T-helper 1 cell (primary cell): ENCODE results near the gene APOB.

ENCODE experiments used
- DNase-seq, 5 donors: peaks; one replicate each; pipeline ENCODE4 v3.0.0-alpha.2; 2012 to 2020

APOB gene

GRCh38 chr2:21044694-21045371, 960 bp upstream of the APOB start:
- no peak for DNase-seq

GRCh38 chr2:21042958-21043743, 722 bp downstream of the APOB start:
- peak in 4 of 5 donors; percentile 22 to 39 (median 30) for DNase-seq

DNA sequence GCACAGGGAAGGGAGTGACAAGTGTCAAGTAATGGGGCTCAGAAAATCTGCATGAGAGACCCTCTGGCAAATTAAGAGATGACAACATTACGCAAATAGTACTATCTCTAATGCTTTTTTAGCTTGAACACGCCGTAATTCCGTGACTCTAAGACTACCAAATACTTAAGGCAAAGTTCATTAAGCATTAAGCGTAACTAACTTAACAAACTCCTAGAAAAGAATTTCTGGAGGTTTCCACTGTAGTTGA, 1.2 kb downstream of the APOB start:
- DNase-seq: no peak

DNA sequence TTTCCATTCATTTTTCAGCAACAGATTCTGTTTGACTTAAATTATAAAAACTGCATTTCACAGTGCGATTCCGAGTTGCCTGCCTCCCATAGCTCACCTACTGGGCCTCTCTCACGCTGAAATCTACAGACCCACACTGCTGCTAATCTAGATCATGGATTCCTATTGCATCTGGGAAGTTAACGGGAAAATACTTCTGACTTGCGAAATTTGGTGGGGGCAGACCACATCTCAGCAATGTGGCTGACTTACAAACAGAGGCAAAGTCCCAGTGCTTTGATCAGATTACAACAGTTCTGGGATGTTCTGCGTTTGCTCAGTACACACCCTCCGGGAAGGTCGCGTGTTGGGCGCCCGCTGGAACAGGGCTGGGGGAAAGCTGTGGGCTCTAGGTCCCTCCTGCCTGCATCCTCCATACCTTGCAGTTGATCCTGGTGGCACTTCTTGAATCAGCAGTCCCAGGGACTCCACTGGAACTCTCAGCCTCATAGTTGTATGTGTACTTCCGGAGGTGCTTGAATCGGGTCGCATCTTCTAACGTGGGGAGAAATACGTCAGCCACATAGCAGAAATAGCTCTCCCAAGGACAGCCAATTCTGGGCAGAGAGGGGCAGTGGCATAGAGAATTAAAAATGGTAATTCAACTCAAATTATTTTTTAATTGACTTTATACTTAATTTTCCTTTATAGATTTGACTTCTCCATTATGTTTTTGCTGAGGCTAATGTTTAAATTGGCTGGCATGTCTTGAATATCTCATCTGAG, 1.7 kb downstream of the APOB start:
- DNase-seq: no peak

DNA sequence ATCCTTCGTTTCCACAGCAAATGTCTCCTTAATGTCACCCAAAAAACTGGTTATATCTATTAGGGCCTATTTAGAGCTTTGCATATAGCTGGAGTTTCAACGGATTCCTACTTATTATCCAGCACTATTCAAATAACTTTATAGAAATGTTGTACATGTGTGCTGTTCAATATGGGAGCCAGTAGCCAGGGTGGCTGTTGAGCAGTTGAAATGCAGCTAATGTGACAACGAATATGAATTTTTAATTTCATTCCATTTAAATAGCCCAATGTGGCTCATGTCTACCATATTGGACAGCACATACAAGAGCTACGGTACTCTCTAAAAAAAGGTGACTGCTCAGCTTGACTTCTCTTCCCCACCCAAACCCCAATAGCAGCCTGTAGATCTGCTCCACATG, 2.4 kb downstream of the APOB start:
- no peak for DNase-seq

DNA sequence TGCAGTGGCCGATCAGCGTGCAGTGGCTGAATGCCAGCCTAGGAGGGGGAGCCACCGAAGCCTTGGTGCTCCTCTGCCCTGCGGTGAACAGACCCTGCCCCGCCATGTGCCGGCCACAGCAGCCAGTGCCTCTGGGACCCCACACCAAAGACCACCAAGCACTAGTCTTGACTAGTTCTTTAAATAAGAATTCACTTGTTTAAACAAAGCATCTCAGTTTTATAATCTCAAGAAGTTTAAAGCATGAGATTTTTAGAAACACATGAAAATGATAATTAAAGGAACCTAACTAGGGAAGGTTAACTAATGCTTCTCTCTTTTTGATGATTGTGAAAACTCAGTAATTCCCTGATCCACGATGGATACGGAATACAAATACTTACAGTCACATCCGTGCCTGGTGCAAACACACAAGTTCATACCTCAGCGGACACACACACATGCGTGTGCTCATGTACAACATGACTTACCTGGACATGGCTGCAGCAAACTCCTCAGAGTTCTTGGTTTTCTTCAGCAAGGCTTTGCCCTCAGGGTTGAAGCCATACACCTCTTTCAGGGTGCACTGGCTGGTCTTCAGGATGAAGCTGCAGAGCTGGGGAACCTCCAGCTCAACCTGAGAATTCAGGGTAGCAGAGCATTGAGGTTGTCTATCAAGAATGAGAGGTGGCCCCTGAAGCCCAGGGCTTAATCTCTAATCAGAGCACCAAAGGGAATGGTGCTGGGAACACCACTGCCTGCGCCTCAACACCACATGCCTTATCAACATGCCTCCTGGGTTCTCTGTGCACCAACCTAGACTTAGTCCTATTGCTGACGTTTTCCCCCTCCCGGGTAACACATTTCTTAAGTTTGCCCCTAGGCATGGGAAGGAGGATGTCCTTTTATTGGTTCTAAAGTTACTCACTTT, 3.1 kb downstream of the APOB start:
- DNase-seq: no peak

DNA sequence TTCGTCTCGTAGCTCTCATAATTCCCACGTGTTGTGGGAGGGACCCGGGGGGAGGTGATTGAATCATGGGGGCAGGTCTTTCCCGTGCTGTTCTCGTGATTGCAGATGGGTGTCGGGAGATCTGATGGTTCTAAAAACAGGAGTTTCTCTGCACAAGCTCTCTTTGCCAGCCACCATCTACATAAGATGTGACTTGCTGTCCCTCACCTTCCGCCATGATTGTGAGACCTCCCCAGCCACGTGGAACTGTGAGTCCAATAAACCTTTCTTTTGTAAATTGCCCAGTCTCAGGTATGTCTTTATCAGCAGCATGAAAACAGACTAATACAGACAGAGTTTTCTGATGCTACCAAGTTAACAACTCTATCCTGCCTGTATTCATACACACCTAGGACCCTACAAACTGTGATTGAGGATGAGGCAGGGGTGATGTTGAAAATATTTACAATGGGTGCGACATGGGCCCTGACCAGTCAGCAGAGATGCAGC, 3.9 kb downstream of the APOB start:
- DNase-seq: no peak

- DNase-seq: no peak
Observed at GRCh38 chr2:21039080-21039556, 4.8 kb downstream of the APOB start.

- no peak for DNase-seq
Observed at GRCh38 chr2:21038403-21039073, 5.3 kb downstream of the APOB start.

DNA sequence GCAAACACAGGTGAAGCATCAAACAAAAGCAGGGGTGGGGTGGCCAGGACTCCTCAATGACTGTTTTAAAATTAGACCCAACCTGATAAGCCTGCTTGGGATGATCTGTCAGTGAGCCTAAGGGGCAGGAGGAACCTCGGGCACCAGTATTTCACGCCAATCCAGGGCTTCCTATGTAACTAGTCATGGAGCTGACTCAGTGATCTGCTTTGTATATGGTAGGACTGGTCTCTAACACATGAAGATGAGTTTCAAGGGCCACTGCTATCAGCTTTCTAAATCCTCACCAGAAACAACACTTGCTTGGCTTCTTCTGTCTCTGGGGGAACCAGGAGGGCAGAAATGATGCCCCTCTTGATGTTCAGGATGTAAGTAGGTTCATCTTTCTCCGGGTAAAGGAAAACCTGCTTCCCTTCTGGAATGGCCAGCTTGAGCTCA, 6.2 kb downstream of the APOB start:
- no peak for DNase-seq

DNA sequence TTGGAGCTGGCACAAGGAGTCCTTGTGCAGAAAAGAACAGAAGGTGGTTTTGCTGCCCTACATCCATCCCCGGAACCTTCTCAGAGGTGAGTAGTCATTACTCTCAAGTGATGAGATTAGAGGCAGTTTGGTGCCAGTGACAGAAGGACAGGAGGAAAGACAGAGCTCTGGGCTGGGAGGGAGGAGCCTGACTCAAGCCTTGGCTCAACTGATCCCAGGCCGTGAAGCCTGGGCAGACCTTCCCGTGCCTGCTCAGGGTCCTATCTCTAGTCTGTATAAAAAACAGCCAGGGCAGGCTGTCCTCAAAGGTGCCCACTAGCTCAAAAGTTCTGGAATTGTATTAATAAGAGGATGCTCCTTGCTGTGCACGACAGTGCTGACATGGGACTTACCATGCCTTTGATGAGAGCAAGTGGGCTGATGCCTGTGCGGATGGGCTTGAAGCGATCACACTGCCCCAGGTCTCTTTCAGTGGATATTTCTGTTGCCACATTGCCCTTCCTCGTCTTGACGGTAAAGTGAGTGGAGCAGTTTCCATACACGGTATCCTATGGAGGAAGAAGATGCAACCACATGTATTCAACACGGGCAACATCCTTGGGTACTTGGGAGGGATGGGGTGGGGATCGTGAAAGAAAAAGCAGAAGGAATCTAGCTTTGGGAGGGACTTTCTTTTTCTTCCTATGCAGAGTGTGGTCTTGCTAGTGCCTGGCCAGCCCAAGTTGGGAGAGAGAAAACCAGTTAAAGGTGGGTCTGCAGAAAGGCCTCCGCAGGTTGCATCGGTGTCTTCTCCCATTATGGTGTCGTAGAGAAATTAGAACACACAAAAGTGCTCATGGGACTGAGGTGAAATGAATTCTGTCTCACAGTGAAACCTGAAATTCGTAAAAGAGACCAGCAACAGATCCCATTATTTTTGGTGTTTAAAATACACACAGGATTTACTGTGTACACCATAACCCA, 6.9 kb downstream of the APOB start:
- DNase-seq: no peak

GRCh38 chr2:21035974-21036707, 7.7 kb downstream of the APOB start:
- no peak for DNase-seq

DNA sequence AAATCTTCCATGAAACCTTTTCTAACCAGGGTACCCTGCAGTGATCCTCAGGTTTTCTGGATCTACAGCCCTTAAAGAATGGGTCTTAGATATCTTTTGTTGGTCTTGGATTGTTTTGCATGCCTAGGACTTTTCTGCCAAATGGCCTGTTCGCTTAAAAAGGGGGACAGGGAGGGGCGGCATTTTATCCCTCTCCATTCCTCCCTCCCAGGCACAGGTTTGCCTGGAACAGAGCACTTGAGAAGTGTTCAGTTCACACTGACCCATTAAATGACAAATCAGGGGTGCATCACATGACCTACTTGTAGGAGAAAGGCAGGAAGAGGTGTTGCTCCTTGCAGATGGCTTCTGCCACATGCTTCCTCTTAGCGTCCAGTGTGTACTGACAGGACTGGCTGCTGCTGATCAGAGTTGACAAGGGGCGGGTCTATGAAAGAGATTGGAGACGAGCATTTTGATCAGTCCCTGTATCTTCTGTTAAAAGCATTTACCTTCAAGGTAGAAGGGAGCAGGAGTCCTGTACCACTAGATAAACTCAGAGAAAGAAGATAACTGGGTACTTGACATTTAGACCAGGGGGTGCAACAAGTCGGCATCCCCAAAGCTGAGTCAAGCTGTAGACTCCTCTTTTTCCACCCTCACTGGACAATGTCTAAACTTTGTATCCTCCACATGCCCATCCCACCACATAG, 8.4 kb downstream of the APOB start:
- DNase-seq: no peak

DNA sequence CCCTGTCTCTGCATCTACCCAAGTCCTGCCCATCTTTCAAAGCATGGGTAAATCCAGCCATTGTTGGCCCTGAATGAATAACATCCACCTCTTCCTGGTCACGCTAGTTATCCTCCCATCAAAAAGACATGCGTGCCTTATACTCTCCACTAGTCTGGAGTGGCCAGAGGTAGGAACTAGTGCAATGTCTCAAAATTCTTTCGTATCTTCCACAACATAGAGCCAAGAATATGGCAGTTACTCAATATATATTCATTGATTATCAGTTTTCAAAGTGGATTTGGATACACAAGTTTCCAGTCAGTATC, 8.9 kb downstream of the APOB start:
- DNase-seq: no peak

GRCh38 chr2:21034156-21034971, 9.5 kb downstream of the APOB start:
- no peak for DNase-seq

GRCh38 chr2:21033237-21034155, 10.4 kb downstream of the APOB start:
- DNase-seq: no peak
